ENCODE measurements around the gene ADSS1.

The ADSS1 gene

DNA sequence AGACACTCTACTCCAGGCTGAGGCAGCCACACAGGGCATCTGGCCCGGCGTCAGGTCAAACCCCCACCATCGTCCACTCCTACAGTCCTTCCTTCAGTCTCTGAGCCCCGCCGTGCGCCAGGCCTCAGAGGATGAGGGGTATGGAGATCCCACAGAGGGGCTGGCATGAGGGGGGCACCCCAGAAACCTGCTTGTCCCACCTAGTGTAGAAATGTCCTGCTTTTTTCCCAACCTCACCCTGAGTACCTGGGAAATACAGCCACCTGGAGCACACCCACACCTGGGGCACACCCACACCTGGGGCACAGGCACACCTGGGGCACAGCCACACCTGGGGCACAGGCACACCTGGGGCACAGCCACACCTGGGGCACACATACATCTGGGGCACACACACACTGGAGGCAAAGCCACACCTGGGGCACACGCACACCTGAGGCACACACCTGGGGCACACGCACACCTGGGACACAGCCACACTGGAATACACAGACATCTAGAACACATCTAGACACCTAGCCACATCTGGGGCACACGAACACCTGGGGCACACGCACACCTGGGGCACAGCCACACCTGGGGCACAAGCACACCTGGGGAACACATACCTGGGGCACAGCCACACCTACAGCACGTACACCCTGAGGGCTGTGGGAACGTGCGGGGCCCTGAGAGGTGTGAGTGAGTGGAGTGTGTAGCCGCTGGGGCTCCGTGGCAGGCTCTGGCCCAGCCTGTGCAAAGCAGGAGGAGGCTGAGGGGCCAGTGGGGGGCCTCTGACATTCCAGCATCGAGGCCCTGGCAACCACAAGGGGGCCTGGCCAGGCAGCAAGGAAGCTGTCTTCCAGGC lies 53.2 kb downstream of the ADSS1 start:
- Histone ChIP-seq H3K9me3 (ENCODE audit: low read depth, low read length) (no peaks in the 10 kb centered on the region), H3K27ac (no peak overlapping the region), H3K4me3 (no peak overlapping the region), H3K9ac (ENCODE audit: insufficient read length) (no peak overlapping the region), H3K36me3 (ENCODE audit: insufficient read depth, low read length) (peaks cover 5% of the 10 kb centered on the region; the same call in 1 of the 2 replicates)
- no peak for DNase-seq (ENCODE audit: low read depth, low spot score)
- TF ChIP-seq EZH2 (IDR thresholded peaks at IDR 0.05) (no peak), FOXP2 (optimal IDR thresholded peaks at IDR 0.05; ENCODE audit: control extremely low read depth, extremely low read length, insufficient read depth) (no peak), POLR2AphosphoS5 (IDR thresholded peaks at IDR 0.05; ENCODE audit: borderline replicate concordance, low read depth, low read length) (no peak)

DNA sequence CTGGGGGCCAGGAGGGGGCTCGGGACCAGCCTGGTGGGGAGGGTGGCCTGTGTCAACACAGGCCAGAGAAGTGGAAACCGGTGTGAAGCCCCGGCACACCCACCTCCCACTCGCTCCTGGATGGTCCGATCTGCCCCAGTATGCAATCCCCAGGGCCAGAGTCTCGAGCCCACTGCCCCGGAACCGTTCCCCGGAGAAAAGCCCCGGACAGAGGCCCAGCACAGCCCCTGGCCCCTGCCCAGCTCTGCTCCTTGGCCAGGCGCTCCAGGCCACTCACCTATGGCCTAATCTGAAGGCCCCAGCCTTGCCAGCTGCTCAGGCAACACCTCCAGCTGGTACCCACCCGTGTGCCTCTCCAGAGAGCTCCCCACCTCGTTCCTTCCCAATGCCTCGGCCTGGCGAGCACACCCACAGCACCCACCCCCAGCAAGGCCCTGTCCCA lies 53.8 kb downstream of the ADSS1 start:
- H3K27ac ChIP-seq: no peak overlapping the region
- H3K4me3 ChIP-seq: no peak overlapping the region
- no peak overlapping the region for H3K9ac ChIP-seq (ENCODE audit: insufficient read length)
- no peaks in the 10 kb centered on the region; the same call in 1 of the 2 replicates for H3K36me3 ChIP-seq (ENCODE audit: insufficient read depth, low read length)
- DNase-seq (ENCODE audit: low read depth, low spot score): no peak
- H3K9me3 ChIP-seq (ENCODE audit: low read depth, low read length): no peaks in the 10 kb centered on the region
- TF ChIP-seq EZH2 (IDR thresholded peaks at IDR 0.05) (no peak), FOXP2 (optimal IDR thresholded peaks at IDR 0.05; ENCODE audit: control extremely low read depth, extremely low read length, insufficient read depth) (no peak), POLR2AphosphoS5 (IDR thresholded peaks at IDR 0.05; ENCODE audit: borderline replicate concordance, low read depth, low read length) (no peak)

DNA sequence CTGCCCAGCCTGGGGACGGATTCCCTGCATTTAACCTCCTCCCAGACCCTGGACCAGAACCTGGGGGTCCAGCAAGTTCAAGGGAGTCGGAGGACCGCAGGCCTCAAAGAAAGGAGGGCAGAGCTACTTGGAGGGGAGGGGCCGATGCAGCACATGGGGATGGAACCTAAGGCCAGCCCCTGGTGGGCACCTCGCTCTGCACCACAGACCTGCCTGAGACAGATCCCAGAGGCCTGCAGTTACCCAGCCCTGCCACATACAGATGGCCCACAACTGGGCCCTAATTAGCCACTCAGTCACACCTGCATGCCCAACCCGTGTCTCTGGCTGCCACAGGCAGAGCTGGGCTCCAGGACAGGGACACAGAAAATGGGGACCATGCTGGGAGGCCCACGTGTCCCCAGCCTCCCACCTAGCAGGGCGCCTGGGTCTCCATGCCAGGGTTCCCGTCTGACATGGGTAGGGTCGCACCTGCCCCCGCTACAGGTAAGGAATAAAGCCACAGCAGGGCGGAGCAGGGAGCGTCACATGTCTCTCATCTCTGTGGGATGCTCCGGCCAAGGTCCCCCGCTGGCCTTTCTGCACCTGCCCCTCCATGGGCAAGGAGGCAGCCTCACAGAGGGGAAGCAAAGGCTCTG lies 54.8 kb downstream of the ADSS1 start:
- no peak for DNase-seq (ENCODE audit: low read depth, low spot score)
- Histone ChIP-seq H3K27ac (no peak overlapping the region), H3K36me3 (ENCODE audit: insufficient read depth, low read length) (no peaks in the 10 kb centered on the region), H3K4me3 (no peak overlapping the region), H3K9ac (ENCODE audit: insufficient read length) (no peak overlapping the region), H3K9me3 (ENCODE audit: low read depth, low read length) (no peaks in the 10 kb centered on the region)
- TF ChIP-seq POLR2AphosphoS5 (IDR thresholded peaks at IDR 0.05; ENCODE audit: borderline replicate concordance, low read depth, low read length) (no peak), EZH2 (IDR thresholded peaks at IDR 0.05) (no peak), FOXP2 (optimal IDR thresholded peaks at IDR 0.05; ENCODE audit: control extremely low read depth, extremely low read length, insufficient read depth) (no peak)

DNA sequence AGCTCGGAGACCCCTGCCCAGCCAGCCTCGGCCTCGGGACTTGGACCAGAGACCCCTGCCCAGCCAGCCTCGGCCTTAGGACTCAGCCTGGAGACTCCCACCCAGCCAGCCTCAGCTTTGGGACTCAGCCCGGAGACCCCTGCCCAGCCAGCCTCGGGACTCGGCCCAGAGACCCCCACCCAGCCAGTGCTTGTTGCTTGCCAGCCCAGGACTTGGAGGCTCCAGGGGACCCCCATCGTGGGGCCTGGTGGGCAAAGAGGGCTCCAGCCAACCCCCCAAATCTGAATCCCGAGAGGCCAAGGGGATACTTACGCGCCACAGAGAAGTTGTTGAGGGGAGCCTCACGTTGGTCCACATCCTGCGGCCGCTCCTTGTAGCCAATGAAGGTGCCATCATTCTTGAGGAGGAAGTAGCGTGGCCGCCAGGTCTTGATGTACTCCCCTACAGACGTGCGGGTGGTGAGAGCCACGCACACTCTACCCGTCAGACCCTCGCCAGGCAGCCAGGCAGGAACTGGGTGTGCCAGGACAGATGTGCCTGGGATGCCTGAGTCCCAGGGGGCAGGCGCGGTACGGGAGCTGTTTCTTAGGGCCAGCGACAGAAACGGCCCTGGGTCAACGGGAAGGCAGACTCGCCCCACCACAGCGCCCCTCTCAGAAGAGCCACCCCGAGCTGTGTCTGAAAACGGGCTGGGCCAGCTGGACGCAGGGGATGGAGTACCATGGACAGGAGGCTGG lies 55.9 kb downstream of the ADSS1 start:
- H3K4me3 ChIP-seq: no peak overlapping the region
- DNase-seq (ENCODE audit: low read depth, low spot score): no peak
- no peaks in the 10 kb centered on the region for H3K9me3 ChIP-seq (ENCODE audit: low read depth, low read length)
- no peaks in the 10 kb centered on the region for H3K36me3 ChIP-seq (ENCODE audit: insufficient read depth, low read length)
- H3K9ac ChIP-seq (ENCODE audit: insufficient read length): no peak overlapping the region
- H3K27ac ChIP-seq: no peak overlapping the region
- TF ChIP-seq EZH2 (IDR thresholded peaks at IDR 0.05) (no peak), FOXP2 (optimal IDR thresholded peaks at IDR 0.05; ENCODE audit: control extremely low read depth, extremely low read length, insufficient read depth) (no peak), POLR2AphosphoS5 (IDR thresholded peaks at IDR 0.05; ENCODE audit: borderline replicate concordance, low read depth, low read length) (no peak)

DNA sequence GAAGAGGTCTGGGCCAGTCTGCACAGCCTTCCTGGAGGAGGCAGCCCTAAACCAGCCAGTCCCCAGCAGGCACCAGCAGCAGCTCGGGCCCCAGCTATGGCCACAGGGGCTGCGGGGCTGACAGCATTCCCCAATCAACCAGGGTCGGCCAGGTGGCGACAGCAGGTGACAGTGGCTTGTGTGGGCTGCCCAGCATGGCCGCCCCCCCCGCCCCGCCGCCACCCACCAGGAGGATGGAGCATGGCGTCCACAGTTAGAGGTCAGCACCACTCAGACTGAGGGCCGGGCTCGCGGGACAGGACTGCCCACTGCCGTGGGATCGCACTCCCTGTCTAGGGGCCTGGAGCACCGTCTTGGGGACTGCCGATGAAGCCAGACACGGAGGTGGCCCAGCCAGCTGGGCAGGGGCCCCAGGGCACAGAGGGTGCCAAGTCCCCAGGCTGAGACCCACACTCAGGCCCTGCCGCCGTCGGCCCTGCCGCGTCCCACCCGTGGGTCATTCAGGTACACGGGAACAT lies 56.5 kb downstream of the ADSS1 start:
- H3K9me3 ChIP-seq (ENCODE audit: low read depth, low read length): no peaks in the 10 kb centered on the region
- H3K4me3 ChIP-seq: no peak overlapping the region
- no peak overlapping the region for H3K27ac ChIP-seq
- no peak overlapping the region for H3K9ac ChIP-seq (ENCODE audit: insufficient read length)
- no peak for DNase-seq (ENCODE audit: low read depth, low spot score)
- TF ChIP-seq EZH2 (IDR thresholded peaks at IDR 0.05): no peak
- no peak for TF ChIP-seq FOXP2 (optimal IDR thresholded peaks at IDR 0.05; ENCODE audit: control extremely low read depth, extremely low read length, insufficient read depth)
- TF ChIP-seq POLR2AphosphoS5 (IDR thresholded peaks at IDR 0.05; ENCODE audit: borderline replicate concordance, low read depth, low read length): no peak
- H3K36me3 ChIP-seq (ENCODE audit: insufficient read depth, low read length): no peaks in the 10 kb centered on the region

DNA sequence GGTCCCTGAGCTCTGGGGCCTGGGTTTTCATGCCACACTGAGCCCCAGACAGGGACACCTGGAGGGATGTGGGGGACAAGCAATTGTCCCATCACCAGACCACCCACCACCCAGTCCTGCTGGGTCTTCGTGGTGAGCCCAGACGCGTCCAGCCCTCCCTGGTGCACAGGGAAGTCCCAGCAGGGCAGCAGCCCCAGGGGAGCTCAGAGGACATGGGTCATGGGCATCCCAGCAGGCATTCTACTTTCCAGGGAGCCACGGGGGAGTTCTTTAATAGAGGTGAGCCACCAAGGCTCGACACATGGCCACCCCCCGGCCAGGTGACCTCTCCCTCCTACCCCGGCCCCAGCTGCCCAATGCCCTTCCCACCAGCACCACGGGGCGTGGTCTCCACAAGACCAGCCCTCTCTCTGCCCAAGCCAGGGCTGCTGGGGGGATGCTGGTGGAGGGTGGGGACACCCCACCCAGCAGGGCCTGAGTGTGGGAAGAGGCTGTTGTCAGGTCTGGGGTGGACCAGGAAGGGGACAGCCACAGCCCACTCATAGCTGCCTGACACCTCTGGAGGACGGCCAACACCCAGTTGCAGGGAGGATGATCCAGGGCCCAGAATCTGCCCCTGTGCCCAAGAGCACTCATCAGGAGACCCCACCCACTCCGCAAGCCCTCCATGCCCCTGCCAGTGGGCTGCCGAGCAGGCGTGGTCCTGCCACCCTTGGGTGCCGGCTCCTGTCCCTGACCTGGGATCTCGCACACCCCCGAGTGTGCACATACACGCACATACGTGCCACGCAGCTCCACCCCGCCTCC lies 57.4 kb downstream of the ADSS1 start:
- Histone ChIP-seq H3K4me3 (no peak overlapping the region), H3K9ac (ENCODE audit: insufficient read length) (no peak overlapping the region), H3K36me3 (ENCODE audit: insufficient read depth, low read length) (no peaks in the 10 kb centered on the region), H3K27ac (no peak overlapping the region), H3K9me3 (ENCODE audit: low read depth, low read length) (no peaks in the 10 kb centered on the region)
- DNase-seq (ENCODE audit: low read depth, low spot score): no peak
- TF ChIP-seq POLR2AphosphoS5 (IDR thresholded peaks at IDR 0.05; ENCODE audit: borderline replicate concordance, low read depth, low read length): no peak
- TF ChIP-seq EZH2 (IDR thresholded peaks at IDR 0.05): no peak

DNA sequence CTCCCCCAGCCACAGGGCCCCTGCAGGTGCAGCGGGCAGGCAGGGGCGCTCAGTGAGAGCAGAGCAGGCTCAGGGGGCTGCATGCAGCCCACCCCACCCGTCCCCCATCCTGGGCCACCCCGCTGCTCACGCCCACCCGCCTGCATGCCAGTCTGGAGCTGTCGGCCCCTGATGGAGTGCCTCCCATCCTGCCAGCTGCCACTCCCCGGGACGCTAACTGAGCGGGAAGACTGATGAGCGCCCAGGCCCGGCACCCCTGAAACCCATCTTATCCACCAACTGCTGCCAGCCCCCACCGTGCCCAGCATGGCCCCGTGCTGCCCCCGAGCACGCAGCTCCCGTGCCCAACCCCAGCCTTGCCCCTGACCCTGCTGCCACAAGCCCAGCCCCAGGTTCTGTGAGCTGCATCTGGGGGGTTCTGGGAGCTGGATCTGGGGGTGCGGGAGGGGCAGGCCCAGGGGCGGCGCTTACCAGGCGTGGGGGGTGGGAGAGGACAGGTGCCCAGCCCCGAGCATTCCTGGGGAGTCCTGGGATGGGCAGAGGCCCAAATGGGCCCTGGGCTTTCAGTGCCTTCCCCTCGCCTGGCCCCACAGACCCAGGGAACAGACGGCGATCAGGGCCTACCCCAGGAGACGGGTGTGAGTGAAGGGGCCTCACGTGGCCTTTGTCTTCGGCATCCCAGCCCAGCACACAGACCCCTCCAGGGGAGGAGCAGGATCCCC lies 58.2 kb downstream of the ADSS1 start:
- DNase-seq (ENCODE audit: low read depth, low spot score): no peak
- H3K9ac ChIP-seq (ENCODE audit: insufficient read length): no peak overlapping the region
- TF ChIP-seq EZH2 (IDR thresholded peaks at IDR 0.05): no peak
- TF ChIP-seq POLR2AphosphoS5 (IDR thresholded peaks at IDR 0.05; ENCODE audit: borderline replicate concordance, low read depth, low read length): no peak
- TF ChIP-seq FOXP2 (optimal IDR thresholded peaks at IDR 0.05; ENCODE audit: control extremely low read depth, extremely low read length, insufficient read depth): no peak
- H3K4me3 ChIP-seq: no peak overlapping the region
- no peaks in the 10 kb centered on the region for H3K36me3 ChIP-seq (ENCODE audit: insufficient read depth, low read length)
- H3K27ac ChIP-seq: no peak overlapping the region
- H3K9me3 ChIP-seq (ENCODE audit: low read depth, low read length): no peaks in the 10 kb centered on the region

Data from SK-N-MC (cell line).